GM18498 (cell line): Measurements from ENCODE around the gene PSKH1.
"Not testable (repeated sequence)": the region's sequence is repeated elsewhere in the genome, so short reads cannot be mapped to it uniquely, and the experiment has no call there.

ENCODE experiments used
- ATAC-seq: cut with Tn5 transposase; IDR thresholded peaks from one replicate; pipeline ENCODE4 v1.9.1; 2021; ENCODE audit warnings: mild to moderate bottlenecking, moderate library complexity; ENCODE audit not compliant: unreplicated experiment

Gene PSKH1

GRCh38 chr16:67937713-67938112 is 44.7 kb downstream of the PSKH1 start:
- not testable (repeated sequence) for ATAC-seq

GRCh38 chr16:67939507-67940445 is 46.7 kb downstream of the PSKH1 start:
- ATAC-seq = no peak

GRCh38 chr16:67940446-67941089 is 47.5 kb downstream of the PSKH1 start:
- ATAC-seq = no peak

- no peak for ATAC-seq
These were observed 48.6 kb downstream of the PSKH1 start for GRCh38 chr16:67941469-67942199.

GRCh38 chr16:67942200-67942509 is 49.1 kb downstream of the PSKH1 start:
- ATAC-seq = no peak

- no peak for ATAC-seq
These were observed 49.6 kb downstream of the PSKH1 start for GRCh38 chr16:67942510-67943255.

- no peak for ATAC-seq
These were observed 50.2 kb downstream of the PSKH1 start for GRCh38 chr16:67943256-67943618.

- no peak for ATAC-seq
These were observed 50.8 kb downstream of the PSKH1 start, which contains the start of gene LCAT for GRCh38 chr16:67943619-67944504. Gene LCAT (minus strand): TSS chr16:67944120. CDS start chr16:67944101, 19 bp downstream.

- ATAC-seq = no peak
These were observed 51.8 kb downstream of the PSKH1 start for GRCh38 chr16:67944690-67945391.

GRCh38 chr16:67945392-67945933 is 52.4 kb downstream of the PSKH1 start:
- ATAC-seq = no peak

- no peak for ATAC-seq
These were observed 53.1 kb downstream of the PSKH1 start for GRCh38 chr16:67946128-67946569.

GRCh38 chr16:67946966-67947558 is 54.0 kb downstream of the PSKH1 start:
- ATAC-seq = no peak

- ATAC-seq = no peak
These were observed 55.0 kb downstream of the PSKH1 start for GRCh38 chr16:67948015-67948414.

- no peak for ATAC-seq
These were observed 56.6 kb downstream of the PSKH1 start for GRCh38 chr16:67949645-67950044.

GRCh38 chr16:67950335-67950843 is 57.3 kb downstream of the PSKH1 start:
- ATAC-seq = no peak

GRCh38 chr16:67951485-67951884 is 58.4 kb downstream of the PSKH1 start:
- no peak for ATAC-seq

GRCh38 chr16:67953641-67954375 is 60.8 kb downstream of the PSKH1 start:
- ATAC-seq = no peak
